Measurements from ENCODE around the gene HIBADH.
"Not testable (repeated sequence)": the region's sequence is repeated elsewhere in the genome, so short reads cannot be mapped to it uniquely, and the experiment has no call there.

Gene HIBADH

GRCh38 chr7:27535795-27536194 is 126.9 kb downstream of the HIBADH start:
- DNase-seq: no peak

GRCh38 chr7:27533652-27534081 is 129.0 kb downstream of the HIBADH start:
- no peak for DNase-seq

GRCh38 chr7:27532314-27532713 is 130.4 kb downstream of the HIBADH start:
- DNase-seq: peak; percentile 67

- no peak for DNase-seq
These were observed 135.4 kb downstream of the HIBADH start for GRCh38 chr7:27527348-27527714.

- DNase-seq: no peak
These were observed 135.9 kb downstream of the HIBADH start for GRCh38 chr7:27526611-27527347.

- no peak for DNase-seq
These were observed 136.6 kb downstream of the HIBADH start for GRCh38 chr7:27526131-27526530.

- DNase-seq: no peak
These were observed 139.4 kb downstream of the HIBADH start for GRCh38 chr7:27523321-27523720.

- DNase-seq: no peak
These were observed 140.1 kb downstream of the HIBADH start for GRCh38 chr7:27522566-27522965.

- DNase-seq: peak; percentile 73
These were observed 141.6 kb downstream of the HIBADH start for GRCh38 chr7:27520815-27521790.

GRCh38 chr7:27519793-27520469 is 142.8 kb downstream of the HIBADH start:
- no peak for DNase-seq

GRCh38 chr7:27518561-27519350 is 143.9 kb downstream of the HIBADH start:
- no peak for DNase-seq

GRCh38 chr7:27516421-27516820 is 146.3 kb downstream of the HIBADH start:
- no peak for DNase-seq

GRCh38 chr7:27515933-27516332 is 146.8 kb downstream of the HIBADH start:
- DNase-seq: peak; percentile 12

- no peak for DNase-seq
These were observed 147.8 kb downstream of the HIBADH start for GRCh38 chr7:27514861-27515260.

- no peak for DNase-seq
These were observed 148.8 kb downstream of the HIBADH start for GRCh38 chr7:27513885-27514284.

- DNase-seq: not testable (repeated sequence)
These were observed 151.3 kb downstream of the HIBADH start for GRCh38 chr7:27511370-27511769.

- no peak for DNase-seq
These were observed 152.1 kb downstream of the HIBADH start for GRCh38 chr7:27510541-27510940.

- DNase-seq: not testable (repeated sequence)
These were observed 160.8 kb downstream of the HIBADH start for GRCh38 chr7:27501879-27502278.

GRCh38 chr7:27501001-27501400 is 161.7 kb downstream of the HIBADH start:
- no peak for DNase-seq

- DNase-seq: no peak
These were observed 170.5 kb downstream of the HIBADH start for GRCh38 chr7:27492224-27492623.

- DNase-seq: no peak
These were observed 171.1 kb downstream of the HIBADH start for GRCh38 chr7:27491534-27491933.

- DNase-seq: no peak
These were observed 175.2 kb downstream of the HIBADH start for GRCh38 chr7:27487509-27487908.
